Stimulated activated memory B cell treated with anti-CD40 and anti-IgM and Interleukin-4, amounts not matched to agents 10 μg/mL and 1 μg/mL and 100 μg/mL, for 72 hours (primary cell): ENCODE measurements around the gene OTULIN.

Source experiments
- ATAC-seq: fragments of 150-1000 bp; cut with Tn5 transposase; 2 replicates; pipeline ENCODE4 v1.10.0; 2021
- H3K27ac Mint-ChIP-seq: one replicate; pipeline ENCODE4 v1.8.0; 2022; ENCODE audit warnings: mild to moderate bottlenecking, mixed read lengths
- H3K27me3 Mint-ChIP-seq: one replicate; pipeline ENCODE4 v1.8.0; 2022; ENCODE audit warnings: mixed read lengths
- H3K36me3 Mint-ChIP-seq: one replicate; pipeline ENCODE4 v1.8.0; 2022; ENCODE audit warnings: mixed read lengths
- H3K4me1 Mint-ChIP-seq: one replicate; pipeline ENCODE4 v1.8.0; 2022; ENCODE audit warnings: mixed read lengths
- H3K4me3 Mint-ChIP-seq: one replicate; pipeline ENCODE4 v1.8.0; 2022; ENCODE audit warnings: mild to moderate bottlenecking, moderate library complexity, mixed read lengths
- H3K9me3 Mint-ChIP-seq: one replicate; pipeline ENCODE4 v1.8.0; 2022; ENCODE audit warnings: mixed read lengths

The OTULIN gene

DNA sequence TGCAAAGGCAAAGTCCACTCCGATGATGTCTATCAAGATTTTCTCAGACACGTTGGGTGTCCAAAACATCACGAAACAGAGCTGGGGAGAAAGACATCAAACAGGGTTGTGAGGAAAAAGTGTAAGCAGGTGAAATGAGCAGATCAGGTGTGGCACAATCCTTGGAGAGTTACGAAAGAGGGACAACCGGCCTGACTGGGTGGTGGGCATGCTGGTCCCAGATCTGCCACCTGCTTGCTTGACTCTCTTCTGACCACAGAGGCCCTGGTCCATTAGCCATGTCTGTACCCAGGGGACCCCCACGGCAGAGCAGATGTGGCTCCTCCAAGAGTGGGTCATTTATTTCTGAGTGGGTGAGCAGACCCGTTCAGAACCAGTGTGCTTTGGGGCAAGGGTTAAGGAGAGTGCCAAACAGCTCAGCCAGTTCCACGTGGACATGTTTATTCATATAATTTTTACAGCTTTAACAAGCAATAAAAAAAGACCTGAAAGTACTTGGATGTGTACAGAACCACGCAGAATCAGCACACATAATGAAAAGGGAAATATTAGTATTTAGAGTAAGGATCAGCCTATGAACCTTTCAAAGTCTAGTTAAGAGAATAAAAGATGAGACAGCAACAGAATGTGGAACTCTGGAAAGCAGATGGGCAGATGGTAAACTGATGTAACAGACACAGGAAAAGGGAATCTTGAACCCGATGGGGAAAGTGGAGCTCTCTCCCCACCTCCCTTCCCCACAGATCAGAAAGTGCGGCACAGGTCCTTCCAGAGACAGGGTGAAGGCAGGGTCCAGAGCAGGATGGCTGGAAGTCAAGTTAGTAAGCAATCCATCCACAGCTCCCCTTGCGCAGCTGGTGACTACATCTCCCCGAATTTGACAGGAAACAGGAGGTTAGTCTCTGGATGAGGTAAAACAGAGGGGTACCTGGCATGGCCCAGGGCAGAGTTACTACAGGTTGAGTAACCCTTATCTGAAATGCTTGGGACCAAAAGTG is 52.5 kb downstream of the OTULIN start:
- H3K27me3 Mint-ChIP-seq, result no peaks in the 10 kb centered on the region
- no peak overlapping the region for H3K4me3 Mint-ChIP-seq
- peaks cover 7% of the 10 kb centered on the region for H3K4me1 Mint-ChIP-seq
- H3K27ac Mint-ChIP-seq, result peak overlapping the region; percentile 58
- H3K36me3 Mint-ChIP-seq, result peaks cover 68% of the 10 kb centered on the region
- no peak for ATAC-seq
- no peaks in the 10 kb centered on the region for H3K9me3 Mint-ChIP-seq

DNA sequence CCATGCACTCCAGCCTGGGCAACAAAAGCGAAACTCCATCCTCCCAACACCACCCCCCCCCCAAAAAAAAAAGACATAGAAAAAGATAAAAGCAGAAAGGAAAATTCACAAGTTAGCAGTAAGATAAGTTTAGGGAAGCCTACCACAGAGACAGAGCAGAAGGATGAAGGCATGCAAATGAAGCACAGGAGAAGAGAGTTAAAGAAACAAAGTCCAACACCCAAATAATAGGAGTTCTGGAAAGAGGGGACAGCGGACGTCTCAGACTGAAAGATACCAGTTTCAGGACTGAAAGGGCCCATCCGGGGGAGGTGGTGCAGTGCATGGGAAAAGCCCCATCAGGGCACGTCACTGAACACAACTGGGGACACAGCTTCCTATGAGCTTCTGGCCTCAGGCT is 54.3 kb downstream of the OTULIN start:
- Mint-ChIP-seq H3K27me3 (no peaks in the 10 kb centered on the region), H3K9me3 (no peaks in the 10 kb centered on the region), H3K36me3 (peaks cover 53% of the 10 kb centered on the region), H3K27ac (no peak overlapping the region), H3K4me3 (no peak overlapping the region), H3K4me1 (peaks cover 5% of the 10 kb centered on the region)
- no peak for ATAC-seq

DNA sequence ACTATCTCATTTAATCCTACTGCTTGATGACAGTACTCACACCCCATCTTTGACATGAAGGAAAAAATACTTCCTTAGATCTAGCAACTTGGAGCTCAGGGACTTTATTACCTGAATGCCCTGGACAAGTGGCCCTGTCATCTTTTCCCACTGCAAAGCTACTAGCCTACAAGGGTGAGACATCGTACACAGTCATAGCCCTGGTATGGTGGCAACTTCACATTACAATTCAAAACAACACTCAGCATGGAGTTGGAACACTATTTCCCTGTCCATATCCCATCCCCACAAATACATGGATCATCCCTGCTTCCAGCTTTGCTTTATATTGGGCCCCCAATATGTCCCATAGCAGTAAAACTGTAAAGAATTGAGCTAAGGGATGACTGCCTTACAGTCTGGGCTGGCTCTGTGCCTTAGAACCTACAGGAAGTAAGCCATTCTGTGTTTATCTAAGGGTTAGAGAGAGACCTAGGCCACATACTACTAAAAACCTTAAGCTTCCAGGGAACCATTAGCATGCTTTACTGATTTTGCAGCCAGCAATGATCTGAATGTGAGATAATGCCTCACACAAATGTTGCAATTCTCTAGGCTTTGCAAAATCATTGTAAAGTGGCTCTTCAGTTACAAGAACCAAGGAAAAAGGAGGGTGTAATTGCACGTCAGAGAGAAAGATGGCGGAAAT is 55.9 kb downstream of the OTULIN start:
- ATAC-seq, result no peak
- Mint-ChIP-seq H3K9me3 (no peaks in the 10 kb centered on the region), H3K36me3 (peaks cover 46% of the 10 kb centered on the region), H3K27me3 (no peaks in the 10 kb centered on the region), H3K4me1 (peaks cover 11% of the 10 kb centered on the region), H3K4me3 (no peak overlapping the region), H3K27ac (no peak overlapping the region)

DNA sequence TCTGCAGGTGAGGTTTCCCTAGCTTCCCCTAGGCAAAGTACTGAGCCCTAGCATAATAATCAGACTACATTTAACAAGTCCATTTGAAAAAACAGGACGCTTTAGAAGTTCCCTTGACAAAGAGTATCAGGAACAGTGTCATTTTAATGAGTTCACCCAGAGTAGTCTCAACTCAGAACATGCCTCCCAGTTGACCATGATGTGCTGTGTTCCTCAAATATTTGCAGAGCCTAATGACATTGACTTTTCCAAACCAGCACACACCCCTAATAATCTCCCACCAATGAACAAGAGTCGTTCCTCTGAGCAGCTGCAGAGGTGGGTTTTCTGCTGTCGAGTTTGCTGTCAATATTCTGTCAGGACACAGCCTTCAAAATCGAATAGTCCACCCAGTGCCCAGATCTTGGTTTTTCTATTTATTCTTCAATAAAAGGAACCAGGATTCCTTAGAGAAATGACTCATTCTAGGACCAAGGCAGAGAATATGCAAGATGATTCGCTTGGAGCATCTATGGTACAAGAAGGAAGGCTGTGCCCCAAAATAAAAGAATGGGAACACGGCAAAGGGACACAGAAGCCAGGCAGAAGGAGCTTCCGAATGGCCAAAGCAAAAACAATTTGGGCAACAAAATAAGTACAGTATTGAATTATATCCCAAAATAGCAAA is 57.6 kb downstream of the OTULIN start:
- Mint-ChIP-seq H3K27me3 (no peaks in the 10 kb centered on the region), H3K4me1 (peaks cover 16% of the 10 kb centered on the region), H3K9me3 (no peaks in the 10 kb centered on the region), H3K27ac (no peak overlapping the region), H3K4me3 (no peak overlapping the region), H3K36me3 (peaks cover 38% of the 10 kb centered on the region)
- ATAC-seq, result no peak

DNA sequence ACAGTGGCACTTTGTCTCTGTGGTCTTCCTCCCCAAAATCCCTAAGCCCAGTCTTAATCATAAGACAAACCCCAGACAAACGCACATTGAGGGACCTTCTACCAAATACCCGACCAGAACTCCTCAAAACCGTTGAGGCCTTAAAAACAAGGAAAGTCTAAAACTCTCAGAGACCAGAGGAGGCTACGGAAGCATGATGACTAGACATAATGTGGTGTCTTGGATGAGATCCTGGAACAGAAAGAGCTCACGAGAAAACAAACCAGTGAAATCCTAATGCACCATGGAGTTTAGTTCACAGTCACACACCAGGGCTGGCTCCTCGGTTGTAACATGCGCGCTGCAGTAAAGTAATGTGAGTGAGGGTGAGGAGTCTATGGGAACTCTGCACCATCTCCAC is 58.4 kb downstream of the OTULIN start:
- H3K36me3 Mint-ChIP-seq, result peaks cover 31% of the 10 kb centered on the region
- peaks cover 16% of the 10 kb centered on the region for H3K4me1 Mint-ChIP-seq

DNA sequence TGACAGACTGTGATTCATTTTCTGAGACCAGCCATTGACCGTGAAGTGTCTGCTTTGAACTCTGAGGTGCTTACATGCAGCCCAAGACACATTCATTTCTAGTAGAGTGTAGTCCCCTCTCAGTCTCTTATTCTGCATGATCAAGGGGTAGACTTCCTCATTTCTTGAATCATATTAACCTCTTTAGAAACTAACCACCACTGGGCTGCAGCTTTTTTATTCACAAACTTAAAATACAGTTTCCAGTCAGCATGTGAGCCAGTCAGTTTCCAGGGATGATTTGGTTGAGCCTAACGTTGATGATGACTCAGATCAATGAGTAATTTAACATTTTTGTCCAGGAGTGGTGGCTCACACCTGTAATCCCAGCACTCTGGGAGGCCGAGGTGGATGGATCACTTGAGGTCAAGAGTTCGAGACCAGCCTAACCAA is 59.2 kb downstream of the OTULIN start:
- H3K27ac Mint-ChIP-seq, result no peak overlapping the region
- no peak overlapping the region for H3K4me3 Mint-ChIP-seq
- H3K9me3 Mint-ChIP-seq, result no peaks in the 10 kb centered on the region
- H3K36me3 Mint-ChIP-seq, result peaks cover 23% of the 10 kb centered on the region
- no peaks in the 10 kb centered on the region for H3K27me3 Mint-ChIP-seq
- H3K4me1 Mint-ChIP-seq, result peaks cover 16% of the 10 kb centered on the region
- peak; percentile 81 for ATAC-seq

More for the DNA sequence above, 58.4 kb downstream of the OTULIN start:
- Mint-ChIP-seq H3K9me3 (no peaks in the 10 kb centered on the region), H3K4me3 (no peak overlapping the region), H3K27ac (no peak overlapping the region), H3K27me3 (no peaks in the 10 kb centered on the region)
- no peak for ATAC-seq

DNA sequence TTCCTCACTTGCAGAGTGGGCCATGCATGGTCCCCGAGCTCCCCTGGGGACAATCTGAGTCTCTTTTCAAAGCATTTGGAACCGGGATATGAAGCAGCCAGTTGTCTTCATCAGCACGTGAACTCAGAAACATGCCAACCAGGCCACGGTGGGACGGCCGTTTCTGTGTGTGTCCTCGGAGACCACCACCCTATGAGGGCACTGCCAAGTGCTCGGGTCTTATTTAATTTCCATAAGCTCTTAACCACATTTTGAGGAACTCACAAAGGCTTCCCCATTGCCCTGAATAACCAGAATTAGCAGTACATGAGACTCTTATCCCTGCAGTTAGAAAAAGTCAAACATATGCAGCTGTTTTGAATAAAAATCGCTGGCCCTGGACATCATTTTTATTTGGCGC is 60.1 kb downstream of the OTULIN start:
- Mint-ChIP-seq H3K4me3 (no peak overlapping the region), H3K36me3 (peaks cover 23% of the 10 kb centered on the region), H3K27me3 (no peaks in the 10 kb centered on the region), H3K9me3 (no peaks in the 10 kb centered on the region), H3K4me1 (peaks cover 16% of the 10 kb centered on the region), H3K27ac (no peak overlapping the region)
- ATAC-seq, result no peak

DNA sequence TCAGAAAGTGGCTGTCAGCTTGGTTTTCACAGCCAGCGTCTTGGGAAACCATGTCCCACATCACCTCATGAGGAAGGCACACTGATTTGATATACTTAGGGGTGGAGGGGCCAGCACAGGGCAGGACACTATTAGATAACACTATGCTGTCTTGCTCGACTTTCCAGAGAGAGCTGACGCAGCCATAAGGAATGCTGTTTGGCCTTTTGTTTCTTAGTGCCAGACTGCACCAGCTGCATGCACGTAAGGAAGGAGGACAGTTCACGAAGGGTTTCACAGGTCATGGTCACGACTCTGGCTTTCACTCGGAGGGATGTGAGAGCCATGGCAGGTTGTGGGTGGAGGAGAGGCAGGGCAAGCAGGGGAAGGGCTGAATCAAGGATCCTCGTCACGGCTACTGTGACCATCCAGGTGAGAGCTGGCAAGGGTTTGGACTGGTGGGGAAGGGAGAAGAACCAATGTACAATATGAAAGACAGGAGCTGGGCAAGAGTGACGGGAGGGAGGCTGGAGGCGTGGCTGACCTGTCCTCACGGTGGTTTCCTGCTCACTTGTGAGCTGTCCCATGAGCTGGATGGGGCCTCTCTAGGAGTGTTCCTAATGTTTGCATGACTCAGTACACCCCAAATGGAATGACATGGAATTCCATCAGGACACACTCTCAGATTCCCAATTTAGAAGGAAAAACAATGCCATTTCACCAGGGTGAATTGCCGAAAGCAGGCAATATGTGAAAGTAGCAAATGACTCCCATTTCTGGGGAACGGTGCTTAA is 61.7 kb downstream of the OTULIN start:
- no peak overlapping the region for H3K4me3 Mint-ChIP-seq
- H3K27ac Mint-ChIP-seq, result no peak overlapping the region
- H3K4me1 Mint-ChIP-seq, result peaks cover 16% of the 10 kb centered on the region
- H3K27me3 Mint-ChIP-seq, result no peaks in the 10 kb centered on the region
- no peaks in the 10 kb centered on the region for H3K9me3 Mint-ChIP-seq
- ATAC-seq, result no peak
- H3K36me3 Mint-ChIP-seq, result peaks cover 28% of the 10 kb centered on the region

DNA sequence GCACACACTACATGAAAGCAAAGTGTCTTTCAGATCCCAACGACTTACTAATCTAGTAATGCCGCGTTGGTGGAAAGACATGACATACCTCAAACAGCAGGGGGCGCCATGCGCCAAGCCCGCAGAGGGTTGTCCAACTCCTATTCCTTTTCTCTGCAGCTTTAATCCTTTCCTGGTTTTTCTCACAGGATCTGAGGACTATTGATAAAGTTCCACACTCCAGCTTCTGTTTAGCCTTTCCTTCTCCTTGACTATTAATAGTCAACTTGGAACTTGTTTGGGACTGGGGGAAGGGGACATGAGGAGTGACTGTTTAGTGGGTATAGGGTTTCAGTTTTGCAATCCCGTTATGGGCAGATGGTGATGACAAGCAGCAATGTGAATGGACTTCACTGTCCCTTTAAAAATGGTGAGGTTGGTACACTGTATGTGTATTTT is 62.9 kb downstream of the OTULIN start:
- H3K27ac Mint-ChIP-seq, result no peak overlapping the region
- H3K4me3 Mint-ChIP-seq, result no peak overlapping the region
- H3K9me3 Mint-ChIP-seq, result no peaks in the 10 kb centered on the region
- H3K27me3 Mint-ChIP-seq, result no peaks in the 10 kb centered on the region
- ATAC-seq, result no peak
- H3K36me3 Mint-ChIP-seq, result peaks cover 28% of the 10 kb centered on the region
- H3K4me1 Mint-ChIP-seq, result peaks cover 16% of the 10 kb centered on the region

DNA sequence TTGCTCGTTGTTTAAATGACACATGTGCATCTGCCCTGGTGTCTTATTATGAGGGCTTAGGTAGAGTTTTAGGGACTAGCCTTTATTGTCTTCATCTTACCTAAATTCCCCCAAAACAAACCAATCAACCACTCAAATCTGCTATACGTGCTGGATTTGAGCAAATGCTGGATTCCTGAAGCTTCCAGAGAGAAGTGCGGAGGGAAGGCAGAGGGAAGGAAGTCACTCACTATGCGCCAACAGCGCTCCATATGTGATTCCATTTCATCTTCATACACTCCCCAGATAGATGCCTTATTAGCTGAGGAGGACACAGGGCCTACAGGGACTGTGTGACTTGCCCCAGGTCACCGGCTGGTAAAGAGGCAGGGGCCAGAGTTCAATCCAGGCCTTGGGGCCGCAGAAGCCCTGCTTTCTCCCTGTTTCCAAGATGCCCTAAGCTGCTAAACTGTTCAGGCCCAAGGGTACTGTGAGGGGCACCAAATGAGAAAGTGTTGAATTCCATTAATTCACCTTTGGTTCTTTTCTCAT is 63.5 kb downstream of the OTULIN start:
- Mint-ChIP-seq H3K9me3 (no peaks in the 10 kb centered on the region), H3K4me1 (peaks cover 16% of the 10 kb centered on the region), H3K27me3 (no peaks in the 10 kb centered on the region), H3K36me3 (peaks cover 32% of the 10 kb centered on the region), H3K27ac (no peak overlapping the region), H3K4me3 (no peak overlapping the region)
- no peak for ATAC-seq

DNA sequence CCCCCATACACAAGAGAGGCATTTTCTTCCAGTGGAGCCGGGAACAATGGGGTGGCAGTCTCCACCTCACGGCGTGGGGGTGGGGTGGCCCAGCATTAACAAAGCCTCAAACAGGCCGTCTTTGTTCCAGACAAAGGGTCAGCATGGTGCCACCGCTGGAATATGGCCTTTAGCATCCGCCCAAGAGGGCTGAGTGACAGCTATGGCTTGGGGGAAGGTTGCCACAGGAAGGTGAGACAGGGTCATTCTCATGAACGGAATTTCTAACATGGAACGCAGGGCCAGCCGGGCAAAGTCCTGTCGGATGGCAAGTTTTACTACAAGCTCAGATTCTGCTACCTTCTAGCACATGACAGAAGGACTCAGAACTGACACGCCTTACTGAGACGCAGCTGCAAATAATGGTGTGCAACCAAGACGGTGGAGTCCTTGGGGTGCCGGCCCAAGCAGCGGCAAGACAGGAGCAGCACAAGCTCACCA is 64.0 kb downstream of the OTULIN start:
- H3K4me3 Mint-ChIP-seq, result no peak overlapping the region
- H3K9me3 Mint-ChIP-seq, result no peaks in the 10 kb centered on the region
- H3K36me3 Mint-ChIP-seq, result peaks cover 36% of the 10 kb centered on the region
- H3K27ac Mint-ChIP-seq, result no peak overlapping the region
- no peaks in the 10 kb centered on the region for H3K27me3 Mint-ChIP-seq
- ATAC-seq, result no peak
- peaks cover 16% of the 10 kb centered on the region for H3K4me1 Mint-ChIP-seq

DNA sequence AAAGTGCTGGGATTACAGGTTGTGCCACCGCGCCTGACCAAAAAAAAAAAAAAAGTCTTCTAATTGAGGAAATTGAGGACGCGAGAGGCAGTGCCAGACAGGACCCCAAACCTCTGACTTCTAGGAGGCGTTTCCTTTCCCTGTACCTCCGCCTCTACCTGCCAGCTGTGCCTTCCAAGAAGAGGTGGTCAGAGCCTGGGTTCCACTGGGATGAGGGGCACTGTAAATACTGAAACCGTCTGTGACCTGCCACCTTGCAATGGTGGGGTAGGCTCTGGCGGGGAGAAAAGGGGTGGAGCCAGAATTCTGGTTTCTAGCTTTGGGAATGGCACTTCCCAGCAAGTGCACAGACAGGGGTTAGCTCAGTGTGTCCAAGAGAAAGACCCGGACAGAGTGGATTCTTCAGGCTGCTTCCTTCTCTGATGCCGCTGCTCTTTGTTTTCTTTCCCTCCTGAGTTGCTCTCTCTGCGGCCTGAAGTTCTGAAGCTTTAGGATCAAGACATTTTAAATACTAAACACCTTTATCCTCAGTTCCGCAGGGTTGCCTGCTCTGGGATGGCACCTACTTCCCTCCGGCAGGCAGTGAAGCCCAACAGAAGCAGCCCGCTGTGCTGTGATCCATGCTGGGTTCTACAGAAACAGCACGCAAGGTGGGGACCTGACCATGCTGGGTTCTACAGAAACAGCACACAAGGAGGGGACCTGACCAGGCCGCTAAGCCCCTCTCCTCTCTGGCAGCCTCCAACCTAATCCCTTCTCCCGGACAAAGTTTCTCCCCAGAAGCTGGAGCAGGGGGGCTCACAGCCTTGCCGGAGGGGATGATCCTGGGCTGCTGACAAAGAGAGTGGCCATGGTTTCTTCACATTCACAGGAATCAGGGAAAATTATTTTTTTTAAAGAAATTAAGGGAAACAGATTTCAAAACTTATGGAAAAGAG is 65.2 kb downstream of the OTULIN start:
- H3K4me1 Mint-ChIP-seq, result peaks cover 12% of the 10 kb centered on the region
- no peaks in the 10 kb centered on the region for H3K9me3 Mint-ChIP-seq
- H3K36me3 Mint-ChIP-seq, result peaks cover 48% of the 10 kb centered on the region
- no peaks in the 10 kb centered on the region for H3K27me3 Mint-ChIP-seq
- no peak for ATAC-seq
- H3K4me3 Mint-ChIP-seq, result no peak overlapping the region
- H3K27ac Mint-ChIP-seq, result no peak overlapping the region

DNA sequence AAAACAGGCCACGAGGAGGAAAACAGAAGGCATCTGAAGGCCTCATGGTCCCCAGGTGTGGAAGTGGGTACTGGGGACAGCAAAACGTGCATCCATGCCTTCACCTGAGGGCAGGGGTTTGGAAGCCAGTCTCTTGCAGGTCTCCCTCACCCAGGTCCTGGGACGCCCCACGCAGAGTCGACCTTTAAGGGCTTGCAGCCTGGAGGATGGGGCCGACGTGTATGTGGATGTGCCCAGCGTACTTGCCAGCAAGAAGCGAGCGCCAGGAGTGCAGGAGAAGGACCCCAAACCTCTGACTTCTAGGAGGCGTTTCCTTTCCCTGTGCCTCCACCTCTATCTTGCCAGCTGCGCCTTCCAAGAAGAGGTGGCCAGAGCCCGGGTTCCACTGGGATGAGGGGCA is 65.9 kb downstream of the OTULIN start:
- Mint-ChIP-seq H3K4me3 (no peak overlapping the region), H3K27me3 (no peaks in the 10 kb centered on the region), H3K27ac (no peak overlapping the region), H3K36me3 (peaks cover 43% of the 10 kb centered on the region), H3K4me1 (peaks cover 5% of the 10 kb centered on the region), H3K9me3 (no peaks in the 10 kb centered on the region)
- no peak for ATAC-seq
